K562 (cell line): ENCODE measurements around the gene CSNK1A1. TPM values are rescaled to one million over a fixed set of nuclear protein-coding genes. Genes with fewer than 3 reads are reported as not detected.

Experiments
- ATAC-seq: fragments of 200-7000 bp; cut with Tn5 transposase; 3 replicates; pipeline ENCODE4 v1.9.1; 2020; ENCODE audit warnings: moderate library complexity
- BruUV-seq: library from RNA; stranded (reverse); fragments of 400-500 nt; replicated peaks from 2 replicates; lab custom pipeline; 2021; lab: Mats Ljungman, UMichigan
- CTCF ChIA-PET: fragments of 300-600 bp; formaldehyde crosslinking; extraction: SDS; loops from one replicate; lab custom pipeline; 2021; ENCODE audit warnings: low intra/inter-chr PET ratio; lab: Yijun Ruan, JAX
- POLR2A ChIA-PET: fragments of 300-600, 350-650 bp; sonication (Branson Sonifier 250); formaldehyde crosslinking; extraction: SDS; loops from one replicate; lab custom pipeline; 2021; ENCODE audit warnings: antibody characterized with exemption, inconsistent platforms; lab: Yijun Ruan, JAX
- DNase-seq, 4 experiments: peaks; one replicate each; pipeline versions ENCODE4 v3.0.0 to v3.0.0-alpha.2; 2011 to 2018; ENCODE audit warnings: low spot score in 3 of 4, mixed read lengths in 3 of 4; ENCODE audit errors: extremely low read depth in 1 of 4
- FAIRE-seq: peaks from 2 replicates; lab custom pipeline; 2011; peaks lifted over from hg19 to GRCh38; lab: Jason Lieb, UNC
- H2AFZ ChIP-seq: 2 replicates; pipeline ENCODE4 v1.6.0; 2011; ENCODE audit warnings: low read depth, low read length, control low read depth, inconsistent platforms
- H3K27ac ChIP-seq: fragments of 200-600 bp; 3 replicates; pipeline ENCODE4 v1.8.0; 2011; ENCODE audit warnings: low read depth, mild to moderate bottlenecking, control low read depth, inconsistent platforms, low read length, moderate library complexity, mixed read lengths; ENCODE audit errors: extremely low read depth
- H3K27me3 ChIP-seq, 2 experiments: fragments of 300-600 bp in 1 of 2; 2 replicates in 1 of 2; 3 replicates in 1 of 2; pipeline versions ENCODE4 v1.6.0 to v1.8.0; 2011; ENCODE audit warnings: inconsistent platforms in 2 of 2, low read length in 2 of 2, mild to moderate bottlenecking in 1 of 2, mixed read lengths in 1 of 2, moderate library complexity in 1 of 2; ENCODE audit not compliant: control insufficient read depth in 2 of 2, insufficient read depth in 2 of 2
- H3K36me3 ChIP-seq: fragments of 300-600 bp; 3 replicates; pipeline ENCODE4 v1.8.0; 2011; ENCODE audit warnings: mild to moderate bottlenecking, low read length, inconsistent platforms; ENCODE audit not compliant: control insufficient read depth, insufficient read depth
- H3K4me1 ChIP-seq, 2 experiments: fragments of 200-600 bp in 1 of 2; replicated peaks in 1 of 2; 2 replicates in 1 of 2; 3 replicates in 1 of 2; pipeline versions ENCODE4 v1.5.1 to v1.8.0; 2011; ENCODE audit warnings: inconsistent platforms in 2 of 2, low read length in 2 of 2, mild to moderate bottlenecking in 1 of 2, mixed read lengths in 1 of 2, moderate library complexity in 1 of 2; ENCODE audit not compliant: control insufficient read depth in 2 of 2, insufficient read depth in 2 of 2
- H3K4me2 ChIP-seq: 2 replicates; pipeline ENCODE4 v1.6.1; 2011; ENCODE audit warnings: low read length, control low read depth, inconsistent platforms, mixed read lengths; ENCODE audit not compliant: insufficient read depth
- H3K4me3 ChIP-seq: fragments of 200-600 bp; sonication (generic), shearing (Covaris generic); 2 replicates; pipeline ENCODE4 v1.5.1; 2016; ENCODE audit warnings: control low read depth, inconsistent platforms
- H3K79me2 ChIP-seq: fragments of 200-600 bp; 3 replicates; pipeline ENCODE4 v1.8.0; 2011; ENCODE audit warnings: low read length, inconsistent platforms; ENCODE audit not compliant: control insufficient read depth, insufficient read depth
- H3K9ac ChIP-seq, 2 experiments: 2 replicates each; pipeline versions ENCODE4 v1.6.0 to v1.6.1; 2011; ENCODE audit warnings: low read depth in 2 of 2, low read length in 2 of 2, control low read depth in 1 of 2, inconsistent platforms in 1 of 2, mild to moderate bottlenecking in 1 of 2, mixed read lengths in 1 of 2; ENCODE audit not compliant: insufficient read depth in 1 of 2
- H3K9me1 ChIP-seq: one replicate; pipeline ENCODE4 v1.6.0; 2011; ENCODE audit warnings: inconsistent platforms, mild to moderate bottlenecking, low read length, moderate library complexity; ENCODE audit not compliant: control insufficient read depth, insufficient read depth
- H3K9me3 ChIP-seq: replicated peaks from 2 replicates; pipeline ENCODE4 v1.5.1; 2011; ENCODE audit warnings: low read depth, low read length, inconsistent platforms; ENCODE audit not compliant: control insufficient read depth, insufficient read depth
- H4K20me1 ChIP-seq: replicated peaks from 2 replicates; pipeline ENCODE4 v1.6.1; 2011; ENCODE audit warnings: low read length, inconsistent platforms, mixed read lengths; ENCODE audit not compliant: control insufficient read depth, insufficient read depth
- COPS2 ChIP-seq: fragments of 450-650 bp; conservative IDR thresholded peaks from 2 replicates; pipeline ENCODE4 v1.6.1; 2016; ENCODE audit warnings: mild to moderate bottlenecking, moderate library complexity
- FIP1L1 ChIP-seq: fragments of 200-400 bp; formaldehyde crosslinking; IDR thresholded peaks from 2 replicates; pipeline ENCODE4 v1.6.1; 2018; ENCODE audit warnings: mild to moderate bottlenecking, low read depth, low read length; ENCODE audit not compliant: poor library complexity, severe bottlenecking
- HMGN3 ChIP-seq: IDR thresholded peaks from 2 replicates; pipeline ENCODE4 v1.6.1; 2011; ENCODE audit warnings: borderline replicate concordance, low read depth, mild to moderate bottlenecking, mixed read lengths, low read length; ENCODE audit not compliant: insufficient read length; ENCODE audit errors: extremely low read depth
- HNRNPH1 ChIP-seq: fragments of 200-400 bp; formaldehyde crosslinking; optimal IDR thresholded peaks from 2 replicates; pipeline ENCODE3; 2017; ENCODE audit warnings: low read depth, mild to moderate bottlenecking, low read length, moderate library complexity
- KAT8 ChIP-seq: fragments of 450-650 bp; IDR thresholded peaks from 2 replicates; pipeline ENCODE4 v1.6.1; 2016; ENCODE audit warnings: low read depth, mild to moderate bottlenecking
- RBM15 ChIP-seq: fragments of 200-400 bp; formaldehyde crosslinking; IDR thresholded peaks from 2 replicates; pipeline ENCODE4 v1.6.1; 2018; ENCODE audit warnings: mild to moderate bottlenecking, low read length, moderate library complexity; ENCODE audit not compliant: insufficient read depth
- SAP30 ChIP-seq: fragments of 200-600 bp; sonication (generic); IDR thresholded peaks from 2 replicates; pipeline ENCODE4 v1.6.1; 2012; ENCODE audit warnings: borderline replicate concordance, low read depth, mild to moderate bottlenecking, moderate library complexity, low read length, control low read depth, inconsistent platforms; ENCODE audit not compliant: insufficient read depth, poor library complexity, severe bottlenecking
- SIRT6 ChIP-seq: IDR thresholded peaks from one replicate; pipeline ENCODE4 v1.6.1; 2012; ENCODE audit warnings: low read depth, mild to moderate bottlenecking, control low read depth, inconsistent platforms, low read length, moderate library complexity
- TRIM28 ChIP-seq: fragments of 450-650 bp; IDR thresholded peaks from 2 replicates; pipeline ENCODE4 v1.6.1; 2017
- U2AF2 ChIP-seq: fragments of 200-400 bp; formaldehyde crosslinking; optimal IDR thresholded peaks from 2 replicates; pipeline ENCODE3; 2017; ENCODE audit warnings: low read depth, mild to moderate bottlenecking, low read length
- YBX1 ChIP-seq: fragments of 450-650 bp; IDR thresholded peaks from 2 replicates; pipeline ENCODE4 v1.7.1; 2016; ENCODE audit warnings: mild to moderate bottlenecking
- WGBS: fragments of 100-300 bp; shearing (Covaris generic); methylation state at CpG from one replicate; pipeline ENCODE4 v1.1.6; 2016; ENCODE audit warnings: low coverage, mixed read lengths; ENCODE audit not compliant: insufficient coverage; ENCODE audit errors: missing lambda C conversion rate; 5-methylcytosine and 5-hydroxymethylcytosine counted together
- in situ Hi-C: fragments of 300-500 bp; cut with MboI; formaldehyde crosslinking; loops from 4 replicates; pipeline ENCODE4 v1.15.0; 2018; ENCODE audit warnings: inconsistent platforms, mixed read lengths
- intact Hi-C: fragments of 100-400 bp; cut with micrococcal nuclease; formaldehyde crosslinking; loops from 2 replicates; pipeline ENCODE4 v1.14.2; 2022
- polyA plus RNA-seq, 8 experiments: library from polyadenylated mRNA; depleted of rRNA in 4 of 8; stranded (reverse) in 5 of 8; unstranded in 3 of 8; fragments of >200 nt; fragmentation: Nextera tagmentation in 2 of 8; fragmentation: Illumina TruSeq in 1 of 8; extraction: Ambion mirVana in 2 of 8; extraction: Trizol in 1 of 8; gene quantifications; 2 replicates each; pipeline versions ENCODE4 v1.2.1 to v1.2.3, GENCODE V29; 2011 to 2014; ENCODE audit warnings: inconsistent platforms in 1 of 8, missing spikeins in 1 of 8
- total RNA-seq, 7 experiments: library from RNA; depleted of rRNA in 6 of 7; stranded (reverse); fragments of >200 nt in 6 of 7; fragmentation: Illumina TruSeq in 2 of 7; extraction: Trizol in 2 of 7; gene quantifications; 2 replicates each; pipeline versions ENCODE4 v1.2.1 to v1.2.3, GENCODE V29; 2011 to 2021; ENCODE audit warnings: low replicate concordance in 1 of 7
- TF ChIP-seq, protein P1 (sequence below): fragments of 250-450 bp; sonication (Bioruptor Pico); IDR thresholded peaks from 2 replicates; pipeline ENCODE4 v1.5.0; 2021; ENCODE audit warnings: mild to moderate bottlenecking, borderline replicate concordance
- TF ChIP-seq, protein P2 (sequence below): fragments of 250-450 bp; sonication (Bioruptor Pico); IDR thresholded peaks from 2 replicates; pipeline ENCODE4 v1.8.0; 2022; ENCODE audit warnings: moderate library complexity, mild to moderate bottlenecking, inconsistent platforms
- TF ChIP-seq, protein P3 (sequence below): fragments of 250-450 bp; sonication (Bioruptor Pico); IDR thresholded peaks from 2 replicates; pipeline ENCODE4 v1.5.0; 2021; ENCODE audit warnings: mild to moderate bottlenecking, moderate library complexity
- TF ChIP-seq, protein P4 (sequence below): fragments of 250-450 bp; sonication (Bioruptor Pico); IDR thresholded peaks from 2 replicates; pipeline ENCODE4 v1.8.0; 2022; ENCODE audit warnings: moderate library complexity, mild to moderate bottlenecking, inconsistent platforms

The CSNK1A1 gene
- total and polyA plus RNA-seq, 9 of the 15 experiments (the other 6 are each of a cell fraction or from before 2014, with no cell fraction given), result 49.1 to 196 (median 154) TPM

DNA sequence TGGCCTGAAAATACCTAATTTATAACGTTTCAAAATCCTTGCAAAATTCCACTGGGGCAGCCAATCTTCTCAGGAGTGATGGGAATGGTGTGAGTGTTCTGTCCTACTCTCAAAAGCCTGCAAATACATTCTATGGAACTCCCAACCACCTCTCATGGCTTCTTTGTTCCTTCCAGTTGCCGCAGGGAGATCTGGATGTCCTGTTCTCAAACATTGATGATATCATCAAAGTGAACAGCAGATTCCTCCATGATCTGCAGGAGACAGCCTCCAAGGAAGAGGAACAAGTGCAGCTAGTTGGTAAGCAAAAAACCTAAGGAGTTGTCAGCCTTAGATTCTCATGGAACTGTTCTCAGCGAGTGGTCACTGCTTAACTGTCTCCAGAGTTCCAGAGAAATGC, 49.7 kb upstream of the CSNK1A1 start:
- DNase-seq, result no peak
- 25% methylated on average over 3 of the region's 3 CpGs for WGBS
- H3K9me3 ChIP-seq, result no peaks in the 10 kb centered on the region
- H3K9ac ChIP-seq, result no peak overlapping the region; a peak in 1 of 4 replicates
- no peak overlapping the region for H3K27ac ChIP-seq
- ChIA-PET CTCF (no interaction called here), POLR2A (interaction anchor here (0.5 to 1.6 kb wide), 4 partner anchors 8 to 15 kb away, joined by 3 to 6 read pairs (median 4); no protein-coding TSS in a partner anchor)
- peak overlapping the region; percentile 44; the same call in 1 of the 2 replicates for H2AFZ ChIP-seq
- no peaks in the 10 kb centered on the region for H3K9me1 ChIP-seq
- no peak overlapping the region for H3K4me2 ChIP-seq
- ATAC-seq, result no peak
- H3K79me2 ChIP-seq, result no peaks in the 10 kb centered on the region
- H4K20me1 ChIP-seq, result no peaks in the 10 kb centered on the region
- no TSS peak for BruUV-seq
- in situ Hi-C loops, result no loop called here
- peaks cover under 1 to 11% of the 10 kb centered on the region in 2 experiments; a peak in 3 of 5 replicates for H3K4me1 ChIP-seq
- no peak for FAIRE-seq
- H3K27me3 ChIP-seq, result peaks cover 0 to 4% of the 10 kb centered on the region in 2 experiments; a peak in 1 of 5 replicates
- no peak overlapping the region for H3K4me3 ChIP-seq
- no peaks in the 10 kb centered on the region for H3K36me3 ChIP-seq
- intact Hi-C loops, result no loop called here
- TF ChIP-seq KAT8 (no peak), HMGN3 (no peak), YBX1 (no peak), HNRNPH1 (no peak), U2AF2 (no peak), SIRT6 (no peak), FIP1L1 (no peak), TRIM28 (no peak), SAP30 (no peak), RBM15 (no peak), COPS2 (no peak)
- TF ChIP-seq, protein P1, sequence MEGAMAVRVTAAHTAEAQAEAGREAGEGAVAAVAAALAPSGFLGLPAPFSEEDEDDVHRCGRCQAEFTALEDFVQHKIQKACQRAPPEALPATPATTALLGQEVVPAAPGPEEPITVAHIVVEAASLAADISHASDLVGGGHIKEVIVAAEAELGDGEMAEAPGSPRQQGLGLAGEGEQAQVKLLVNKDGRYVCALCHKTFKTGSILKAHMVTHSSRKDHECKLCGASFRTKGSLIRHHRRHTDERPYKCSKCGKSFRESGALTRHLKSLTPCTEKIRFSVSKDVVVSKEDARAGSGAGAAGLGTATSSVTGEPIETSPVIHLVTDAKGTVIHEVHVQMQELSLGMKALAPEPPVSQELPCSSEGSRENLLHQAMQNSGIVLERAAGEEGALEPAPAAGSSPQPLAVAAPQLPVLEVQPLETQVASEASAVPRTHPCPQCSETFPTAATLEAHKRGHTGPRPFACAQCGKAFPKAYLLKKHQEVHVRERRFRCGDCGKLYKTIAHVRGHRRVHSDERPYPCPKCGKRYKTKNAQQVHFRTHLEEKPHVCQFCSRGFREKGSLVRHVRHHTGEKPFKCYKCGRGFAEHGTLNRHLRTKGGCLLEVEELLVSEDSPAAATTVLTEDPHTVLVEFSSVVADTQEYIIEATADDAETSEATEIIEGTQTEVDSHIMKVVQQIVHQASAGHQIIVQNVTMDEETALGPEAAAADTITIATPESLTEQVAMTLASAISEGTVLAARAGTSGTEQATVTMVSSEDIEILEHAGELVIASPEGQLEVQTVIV (CRISPR knock-in tag), result no peak
- TF ChIP-seq, protein P2, sequence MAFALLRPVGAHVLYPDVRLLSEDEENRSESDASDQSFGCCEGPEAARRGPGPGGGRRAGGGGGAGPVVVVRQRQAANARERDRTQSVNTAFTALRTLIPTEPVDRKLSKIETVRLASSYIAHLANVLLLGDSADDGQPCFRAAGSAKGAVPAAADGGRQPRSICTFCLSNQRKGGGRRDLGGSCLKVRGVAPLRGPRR (CRISPR knock-in tag), result no peak
- TF ChIP-seq, protein P3, sequence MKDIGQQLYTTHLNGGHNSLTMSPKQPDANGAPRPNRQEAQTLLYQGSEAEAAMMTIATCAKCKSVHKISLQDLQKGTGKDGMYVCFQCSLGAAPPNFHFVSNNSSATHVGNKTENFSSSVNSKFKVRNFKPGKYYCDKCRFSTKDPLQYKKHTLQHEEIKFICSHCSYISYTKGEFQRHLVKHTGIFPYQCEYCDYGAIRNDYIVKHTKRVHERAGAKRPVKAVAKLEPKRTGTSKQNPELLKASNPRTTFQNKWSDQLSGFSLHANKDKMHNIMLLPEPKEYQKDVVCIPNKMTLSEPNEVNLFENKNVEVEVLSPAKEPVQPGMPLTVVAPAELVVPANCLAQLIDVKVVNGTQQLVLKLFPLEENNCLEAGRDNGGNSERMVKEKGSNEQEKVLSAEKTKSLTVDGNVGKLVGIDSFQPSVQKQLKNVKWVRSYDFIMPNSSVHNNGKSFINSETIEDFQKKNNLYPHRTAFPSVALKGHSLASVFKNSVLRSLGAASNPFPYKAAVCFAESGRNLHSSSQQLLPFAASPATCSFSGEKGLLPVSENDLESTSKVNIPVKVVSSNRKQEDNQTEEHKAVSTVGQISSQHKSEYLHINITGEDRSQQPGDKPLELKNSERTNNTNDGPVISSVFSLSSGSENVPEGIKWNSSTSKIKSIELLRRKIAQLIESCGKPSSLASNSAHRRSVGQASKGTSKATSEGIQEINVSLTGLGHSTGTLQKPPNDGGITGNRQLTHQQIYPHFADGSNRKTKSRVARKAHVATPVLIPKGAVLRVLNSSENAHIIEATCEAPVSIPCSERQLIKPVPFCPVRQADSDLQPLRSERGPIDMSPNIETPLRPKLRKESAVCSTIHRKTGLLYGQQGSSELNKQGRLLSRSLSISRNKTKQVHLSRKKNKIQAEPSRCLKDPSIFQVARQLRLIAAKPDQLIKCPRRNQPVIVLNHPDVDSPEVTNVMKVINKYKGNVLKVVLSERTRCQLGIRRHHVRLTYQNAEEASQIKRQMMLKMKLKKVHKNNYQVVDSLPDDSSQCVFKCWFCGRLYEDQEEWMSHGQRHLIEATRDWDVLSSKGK (CRISPR knock-in tag), result no peak
- TF ChIP-seq, protein P4, sequence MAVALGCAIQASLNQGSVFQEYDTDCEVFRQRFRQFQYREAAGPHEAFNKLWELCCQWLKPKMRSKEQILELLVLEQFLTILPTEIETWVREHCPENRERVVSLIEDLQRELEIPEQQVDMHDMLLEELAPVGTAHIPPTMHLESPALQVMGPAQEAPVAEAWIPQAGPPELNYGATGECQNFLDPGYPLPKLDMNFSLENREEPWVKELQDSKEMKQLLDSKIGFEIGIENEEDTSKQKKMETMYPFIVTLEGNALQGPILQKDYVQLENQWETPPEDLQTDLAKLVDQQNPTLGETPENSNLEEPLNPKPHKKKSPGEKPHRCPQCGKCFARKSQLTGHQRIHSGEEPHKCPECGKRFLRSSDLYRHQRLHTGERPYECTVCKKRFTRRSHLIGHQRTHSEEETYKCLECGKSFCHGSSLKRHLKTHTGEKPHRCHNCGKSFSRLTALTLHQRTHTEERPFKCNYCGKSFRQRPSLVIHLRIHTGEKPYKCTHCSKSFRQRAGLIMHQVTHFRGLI (CRISPR knock-in tag), result no peak
